ENCODE results near the gene ZNF570.

The ZNF570 gene

GRCh38 chr19:37468961-37469777, at the start of gene ZNF570:
TSS of gene ZNF570 (plus strand) at chr19:37469356. CDS start at chr19:37470355, 999 bp downstream.
- peak; percentile 89 for DNase-seq

GRCh38 chr19:37452500-37453245, 16.5 kb upstream of the ZNF570 start:
- DNase-seq, result no peak

- no peak for DNase-seq
Observed at GRCh38 chr19:37466277-37466797, 2.8 kb upstream of the ZNF570 start.

GRCh38 chr19:37466798-37467607, 2.2 kb upstream of the ZNF570 start, which contains the start of gene ZNF569:
TSS of gene ZNF569 (minus strand) at chr19:37467444. CDS start at chr19:37444921, 22,523 bp downstream.
- DNase-seq, result peak; percentile 91

- no peak for DNase-seq
Observed at GRCh38 chr19:37467608-37468090, 1.5 kb upstream of the ZNF570 start.

- DNase-seq, result no peak
Observed at GRCh38 chr19:37470216-37470615, 1.1 kb downstream of the ZNF570 start.

- no peak for DNase-seq
Observed at GRCh38 chr19:37472165-37472564, 3.0 kb downstream of the ZNF570 start.

- DNase-seq, result no peak
Observed at GRCh38 chr19:37484406-37485168, 15.4 kb downstream of the ZNF570 start.

GRCh38 chr19:37492213-37492612, 23.1 kb downstream of the ZNF570 start:
- no peak for DNase-seq

- DNase-seq, result no peak
Observed at GRCh38 chr19:37505958-37506386, 36.8 kb downstream of the ZNF570 start.

- peak; percentile 70 for DNase-seq
Observed at GRCh38 chr19:37506387-37507166, 37.4 kb downstream of the ZNF570 start, which contains the start of gene ZNF793. TSS of gene ZNF793 (plus strand) at chr19:37506939. CDS start at chr19:37523440, 16,501 bp downstream.

- no peak for DNase-seq
Observed at GRCh38 chr19:37507167-37507464, 38.0 kb downstream of the ZNF570 start.

- no peak for DNase-seq
Observed at GRCh38 chr19:37511186-37511585, 42.0 kb downstream of the ZNF570 start.

GRCh38 chr19:37511821-37512220, 42.7 kb downstream of the ZNF570 start:
- no peak for DNase-seq

- DNase-seq, result no peak
Observed at GRCh38 chr19:37513397-37513796, 44.2 kb downstream of the ZNF570 start.

- DNase-seq, result no peak
Observed at GRCh38 chr19:37519890-37520289, 50.7 kb downstream of the ZNF570 start.

GRCh38 chr19:37537391-37537947, 68.3 kb downstream of the ZNF570 start:
- DNase-seq, result no peak

Measured in activated CD4-positive, alpha-beta T cell treated with anti-CD3 and anti-CD28 coated beads, Interleukin-2, Interleukin-6, amounts not matched to agents 100 ng/mL and 50 ng/mL, durations not matched to agents 16 hours and 8 hours (primary cell).